GM21576 (cell line): ENCODE data around the gene HOXA1.
"Not testable (repeated sequence)": the region's sequence is repeated elsewhere in the genome, so short reads cannot be mapped to it uniquely, and the experiment has no call there.

Source experiments
- ATAC-seq: cut with Tn5 transposase; IDR thresholded peaks from one replicate; pipeline ENCODE4 v1.9.1; 2021; ENCODE audit warnings: mild to moderate bottlenecking, moderate library complexity; ENCODE audit not compliant: unreplicated experiment

The HOXA1 gene

DNA sequence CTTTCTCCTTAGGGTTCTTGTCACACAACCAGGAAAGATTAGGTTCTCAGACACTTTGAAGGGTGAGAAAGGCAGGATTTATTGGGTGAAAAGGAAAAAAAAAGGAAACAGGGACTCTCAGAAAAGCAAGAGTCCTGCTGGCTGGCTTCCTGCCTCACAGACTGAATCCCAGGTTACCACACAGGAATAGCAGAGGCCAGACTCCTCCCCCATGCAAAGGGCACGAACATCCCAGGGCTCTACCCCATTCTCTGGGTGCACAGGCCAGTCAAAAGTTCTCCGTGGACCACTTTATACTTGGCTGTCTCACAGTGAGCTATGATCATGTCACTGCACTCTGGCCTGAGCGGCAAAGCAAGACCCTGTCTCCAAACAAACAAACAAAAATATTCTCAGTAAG, 42.6 kb downstream of the HOXA1 start:
- ATAC-seq, result no peak

- no peak for ATAC-seq
Observed at GRCh38 chr7:27051451-27051850, 44.3 kb downstream of the HOXA1 start.

- ATAC-seq, result no peak
Observed at GRCh38 chr7:27048438-27048837, 47.4 kb downstream of the HOXA1 start.

- ATAC-seq, result no peak
Observed at GRCh38 chr7:27046854-27047549, 48.8 kb downstream of the HOXA1 start.

DNA sequence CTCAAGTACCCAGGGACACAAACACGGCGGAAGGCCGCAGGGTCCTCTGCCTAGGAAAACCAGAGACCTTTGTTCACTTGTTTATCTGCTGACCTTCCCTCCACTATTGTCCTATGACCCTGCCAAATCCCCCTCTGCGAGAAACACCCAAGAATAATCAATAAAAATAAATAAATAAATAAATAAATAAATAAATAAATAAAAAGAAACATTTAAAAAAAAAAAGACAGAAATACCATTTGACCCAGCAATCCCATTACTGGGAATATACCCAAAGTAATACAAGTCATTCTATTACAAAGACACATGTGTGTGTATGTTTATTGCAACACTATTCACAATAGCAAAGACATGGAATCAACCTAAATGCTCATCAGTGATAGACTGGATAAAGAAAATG, 49.8 kb downstream of the HOXA1 start:
- not testable (repeated sequence) for ATAC-seq

DNA sequence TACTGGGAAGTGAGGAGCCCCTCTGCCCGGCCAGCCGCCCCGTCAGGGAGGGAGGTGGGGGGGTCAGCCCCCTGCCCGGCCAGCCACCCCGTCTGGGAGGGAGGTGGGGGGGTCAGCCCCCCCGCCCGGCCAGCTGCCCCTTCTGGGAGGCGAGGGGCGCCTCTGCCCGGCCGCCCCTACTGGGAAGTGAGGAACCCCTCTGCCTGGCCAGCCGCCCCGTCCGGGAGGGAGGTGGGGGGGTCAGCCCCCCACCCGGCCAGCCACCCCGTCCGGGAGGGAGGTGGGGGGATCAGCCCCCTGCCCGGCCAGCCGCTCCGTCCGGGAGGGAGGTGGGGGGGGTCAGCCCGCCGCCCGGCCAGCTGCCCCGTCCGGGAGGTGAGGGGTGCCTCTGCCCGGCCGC, 50.7 kb downstream of the HOXA1 start:
- ATAC-seq, result not testable (repeated sequence)
